A549 treated with ZK216348 at 1 μM for 4 hours (cell line): ENCODE results near the gene CEP170B. TPM values are rescaled to one million over a fixed set of nuclear protein-coding genes. Genes with fewer than 3 reads are reported as not detected.

Experiments
- total RNA-seq: library from RNA; stranded (reverse); fragments of 200-300 nt; extraction: Qiagen RNA extraction; gene quantifications from 5 replicates; pipeline ENCODE4 v1.2.3, GENCODE V29; 2022; ENCODE audit warnings: low read depth

Gene CEP170B
- 13.0 to 30.1 TPM (median 25.4 TPM) in 5 replicates for total RNA-seq

GRCh38 chr14:104865081-104865630 lies at the start of gene CEP170B:
Gene CEP170B, plus strand, starts transcription at chr14:104865268. Its CDS starts 3,183 bp downstream, at chr14:104868451.

GRCh38 chr14:104924421-104925213 lies 59.5 kb downstream of the CEP170B start, which contains the start of gene PLD4:
Gene PLD4, plus strand, starts transcription at chr14:104924879. Its CDS starts 2,262 bp downstream, at chr14:104927141.

Other genes with a start within 250 kb of the CEP170B start
- gene INF2, start 175.7 kb upstream of the CEP170B start, total RNA-seq, result 61.4 to 144 TPM (median 128 TPM) in 5 replicates
- gene ADSS1, start 141.0 kb upstream of the CEP170B start, total RNA-seq, result 6.0 to 8.8 TPM (median 7.1 TPM) in 5 replicates
- 110 to 216 TPM (median 189 TPM) in 5 replicates for gene SIVA1, start 112.1 kb upstream of the CEP170B start, total RNA-seq
- gene AKT1, start 69.5 kb upstream of the CEP170B start, total RNA-seq, result 67.0 to 125 TPM (median 109 TPM) in 5 replicates
- gene ZBTB42, start 64.2 kb upstream of the CEP170B start, total RNA-seq, result 1.6 to 3.7 TPM (median 3.5 TPM) in 5 replicates
- 0.05 to 0.14 TPM in 2 of 5 replicates, not detected in the others for gene PLD4, start 59.6 kb downstream of the CEP170B start, total RNA-seq
- gene AHNAK2, start 113.1 kb downstream of the CEP170B start, total RNA-seq, result 200 to 233 TPM (median 225 TPM) in 5 replicates
- gene CLBA1, start 120.5 kb downstream of the CEP170B start, total RNA-seq, result 13.3 to 17.7 TPM (median 17.1 TPM) in 5 replicates
- 40.5 to 51.9 TPM (median 49.7 TPM) in 5 replicates for gene CDCA4, start 155.8 kb downstream of the CEP170B start, total RNA-seq
- gene GPR132, start 200.2 kb downstream of the CEP170B start, total RNA-seq, result 0.45 to 1.3 TPM (median 0.53 TPM) in 5 replicates